A549 (cell line): ENCODE data around the gene PHF21B. TPM values are rescaled to one million over a fixed set of nuclear protein-coding genes. Genes with fewer than 3 reads are reported as not detected.

Experiments
- ATAC-seq, 2 experiments: fragments of 200-7000 bp in 1 of 2; fragments of >200 bp in 1 of 2; cut with Nextera tagmentation in 1 of 2; cut with Tn5 transposase in 1 of 2; 3 replicates each; pipeline versions ENCODE4 v1.8.0 to v1.9.1; 2018 to 2020; ENCODE audit warnings: mild to moderate bottlenecking in 1 of 2, moderate library complexity in 1 of 2
- CTCF ChIA-PET: fragments of 300-600 bp; sonication (Branson Sonifier 250); formaldehyde crosslinking; extraction: SDS; loops from one replicate; lab custom pipeline; 2021; ENCODE audit warnings: antibody characterized with exemption, inconsistent platforms; lab: Yijun Ruan, JAX
- POLR2A ChIA-PET: fragments of 350-600 bp; formaldehyde crosslinking; extraction: SDS; loops from one replicate; lab custom pipeline; 2021; ENCODE audit warnings: antibody characterized with exemption, inconsistent platforms; lab: Yijun Ruan, JAX
- DNase-seq, 2 experiments: peaks; one replicate each; pipeline versions ENCODE4 v3.0.0 to v3.0.0-alpha.2; 2011 to 2016; ENCODE audit warnings: low read depth in 1 of 2, low spot score in 1 of 2
- FAIRE-seq: peaks from 2 replicates; lab custom pipeline; 2011; peaks lifted over from hg19 to GRCh38; lab: Jason Lieb, UNC
- H3K27ac ChIP-seq, 2 experiments: fragments of >200 bp; sonication (Bioruptor Twin); formaldehyde crosslinking; 3 replicates each; pipeline ENCODE4 v1.5.1; 2016 to 2017
- H3K4me1 ChIP-seq: fragments of >200 bp; sonication (Bioruptor Twin); formaldehyde crosslinking; 3 replicates; pipeline ENCODE4 v1.6.1; 2016
- H3K4me2 ChIP-seq: fragments of >200 bp; sonication (Bioruptor Twin); formaldehyde crosslinking; 3 replicates; pipeline ENCODE4 v1.6.1; 2016
- H3K4me3 ChIP-seq: fragments of >200 bp; sonication (Bioruptor Twin); formaldehyde crosslinking; 3 replicates; pipeline ENCODE4 v1.5.1; 2016
- H3K9me3 ChIP-seq: fragments of >200 bp; sonication (Bioruptor Twin); formaldehyde crosslinking; 3 replicates; pipeline ENCODE4 v1.6.1; 2016
- BCL3 ChIP-seq: fragments of >200 bp; sonication (Bioruptor Twin); formaldehyde crosslinking; IDR thresholded peaks from 3 replicates; pipeline ENCODE4 v1.6.1; 2016
- BHLHE40 ChIP-seq: IDR thresholded peaks from 2 replicates; pipeline ENCODE4 v1.6.1; 2012; ENCODE audit warnings: low read depth, low read length, inconsistent platforms
- CHD2 ChIP-seq: fragments of 150-350 bp; IDR thresholded peaks from 2 replicates; pipeline ENCODE4 v1.6.1; 2014; ENCODE audit warnings: low read length; ENCODE audit not compliant: partially characterized antibody
- CHD4 ChIP-seq: fragments of 200-600 bp; sonication (generic); IDR thresholded peaks from 2 replicates; pipeline ENCODE4 v1.6.1; 2016; ENCODE audit warnings: antibody characterized with exemption, mild to moderate bottlenecking, borderline replicate concordance
- EHF ChIP-seq: fragments of 250-450 bp; sonication (Bioruptor Pico); IDR thresholded peaks from 2 replicates; pipeline ENCODE4 v1.5.0; 2020; ENCODE audit warnings: mild to moderate bottlenecking
- ESRRA ChIP-seq: fragments of 150-350 bp; IDR thresholded peaks from 2 replicates; pipeline ENCODE4 v1.6.1; 2014; ENCODE audit warnings: mild to moderate bottlenecking, low read length, borderline replicate concordance
- HDAC2 ChIP-seq: fragments of 200-600 bp; sonication (generic); IDR thresholded peaks from 2 replicates; pipeline ENCODE4 v1.6.1; 2016
- HMGXB4 ChIP-seq: fragments of 250-450 bp; sonication (Bioruptor Pico); IDR thresholded peaks from 2 replicates; pipeline ENCODE4 v1.5.0; 2021; ENCODE audit warnings: mild to moderate bottlenecking, moderate library complexity, borderline replicate concordance
- HOXB13 ChIP-seq: fragments of 250-450 bp; sonication (Bioruptor Pico); IDR thresholded peaks from 2 replicates; pipeline ENCODE4 v1.5.0; 2020; ENCODE audit warnings: low read depth, mild to moderate bottlenecking, moderate library complexity
- KDM5A ChIP-seq: fragments of 200-600 bp; sonication (generic); IDR thresholded peaks from 2 replicates; pipeline ENCODE4 v1.6.1; 2016; ENCODE audit warnings: antibody characterized with exemption, mild to moderate bottlenecking
- MAFK ChIP-seq: fragments of 450-650 bp; IDR thresholded peaks from 2 replicates; pipeline ENCODE4 v1.6.1; 2014; ENCODE audit not compliant: partially characterized antibody
- NR3C1 ChIP-seq: fragments of >200 bp; sonication (Bioruptor Twin); formaldehyde crosslinking; IDR thresholded peaks from 3 replicates; pipeline ENCODE4 v1.6.1; 2017
- RARB ChIP-seq: fragments of 250-450 bp; sonication (Bioruptor Pico); IDR thresholded peaks from 2 replicates; pipeline ENCODE4 v1.8.0; 2021; ENCODE audit warnings: mild to moderate bottlenecking, moderate library complexity
- REST ChIP-seq: fragments of 200-600 bp; sonication (generic); IDR thresholded peaks from 2 replicates; pipeline ENCODE4 v1.6.1; 2016; ENCODE audit warnings: antibody characterized with exemption, mild to moderate bottlenecking, moderate library complexity
- TP53 ChIP-seq: fragments of 250-450 bp; sonication (Bioruptor Pico); IDR thresholded peaks from 2 replicates; pipeline ENCODE4 v1.5.0; 2021; ENCODE audit warnings: mild to moderate bottlenecking, moderate library complexity
- ZC3H11A ChIP-seq: fragments of 450-650 bp; IDR thresholded peaks from 2 replicates; pipeline ENCODE4 v1.6.1; 2014; ENCODE audit warnings: antibody characterized with exemption, mild to moderate bottlenecking
- ZSCAN20 ChIP-seq: fragments of 250-450 bp; sonication (Bioruptor Pico); IDR thresholded peaks from 2 replicates; pipeline ENCODE4 v1.8.0; 2022; ENCODE audit warnings: mild to moderate bottlenecking, moderate library complexity
- WGBS: methylation state at CpG from one replicate; pipeline ENCODE4 v1.1.6; 2017; ENCODE audit errors: missing lambda C conversion rate; 5-methylcytosine and 5-hydroxymethylcytosine counted together
- polyA plus RNA-seq, 4 experiments: library from polyadenylated mRNA; depleted of rRNA in 3 of 4; stranded (reverse); fragments of >200 nt; fragmentation: RNase III in 1 of 4; extraction: RNeasy Plus Mini Kit Qiagen cat#74134 plus additional on column Dnase treatment in 1 of 4; gene quantifications; 2 replicates in 3 of 4; 3 replicates in 1 of 4; pipeline ENCODE4 v1.2.3, GENCODE V29; 2011 to 2017

Gene PHF21B
- polyA plus RNA-seq, 2 of the 4 experiments (the other 2 are of a cell fraction), result 0.50 to 0.70 TPM

- no peak for FAIRE-seq
- H3K9me3 ChIP-seq, result no peaks in the 10 kb centered on the region
- no peak for ATAC-seq
- no peaks in the 10 kb centered on the region for H3K4me1 ChIP-seq
- WGBS, result 65% methylated on average over 13 of the region's 15 CpGs
- no peak overlapping the region for H3K4me2 ChIP-seq
- H3K27ac ChIP-seq, result no peak overlapping the region
- ChIA-PET CTCF (no interaction called here), POLR2A (no interaction called here)
- DNase-seq, result no peak
- H3K4me3 ChIP-seq, result no peak overlapping the region
- TF ChIP-seq ZSCAN20 (CRISPR knock-in tag), result no peak
- TF ChIP-seq HDAC2, result no peak
- TF ChIP-seq BCL3, result no peak
- no peak for TF ChIP-seq BHLHE40
- no peak for TF ChIP-seq HMGXB4 (CRISPR knock-in tag)
- TF ChIP-seq EHF, result no peak
- TF ChIP-seq ESRRA, result no peak
- no peak for TF ChIP-seq CHD2
- TF ChIP-seq HOXB13 (CRISPR knock-in tag), result no peak
- no peak for TF ChIP-seq NR3C1
- no peak for TF ChIP-seq CHD4
- no peak for TF ChIP-seq ZC3H11A
Measured at GRCh38 chr22:44990810-44991209, 19.0 kb downstream of the PHF21B start.

GRCh38 chr22:44990328-44990727 is 19.5 kb downstream of the PHF21B start:
- ChIA-PET POLR2A (no interaction called here), CTCF (no interaction called here)
- ATAC-seq, result no peak
- Histone ChIP-seq H3K9me3 (no peaks in the 10 kb centered on the region), H3K4me3 (no peak overlapping the region), H3K4me1 (no peaks in the 10 kb centered on the region), H3K27ac (no peak overlapping the region), H3K4me2 (no peak overlapping the region)
- FAIRE-seq, result no peak
- 79% methylated on average over 13 of the region's 13 CpGs for WGBS
- DNase-seq, result no peak
- no peak for TF ChIP-seq BHLHE40
- peak; percentile 23 for TF ChIP-seq MAFK

GRCh38 chr22:44988671-44989070 is 21.1 kb downstream of the PHF21B start:
- no peaks in the 10 kb centered on the region for H3K9me3 ChIP-seq
- 0 out of 6 replicates have a peak, but pooled peaks of 1 of the 2 experiments have one; percentile 40 for ATAC-seq
- no peak overlapping the region for H3K4me2 ChIP-seq
- ChIA-PET POLR2A (no interaction called here), CTCF (interaction anchor here (0.9 kb wide), 1 partner anchor 28 kb away, joined by 4 read pairs; no protein-coding TSS in a partner anchor)
- no peak overlapping the region for H3K27ac ChIP-seq
- no peak overlapping the region for H3K4me3 ChIP-seq
- TF ChIP-seq ESRRA, result no peak
- no peak for TF ChIP-seq KDM5A
- no peak for TF ChIP-seq CHD4
- no peak for TF ChIP-seq MAFK
- no peak for TF ChIP-seq TP53 (CRISPR knock-in tag)
- TF ChIP-seq REST, result no peak
- no peak for TF ChIP-seq RARB (CRISPR knock-in tag)
- DNase-seq, result no peak
- no peak for FAIRE-seq
- WGBS, result 52% methylated on average over 4 of the region's 5 CpGs
- no peaks in the 10 kb centered on the region for H3K4me1 ChIP-seq
